ENCODE measurements around the gene PSMD14. TPM values are rescaled to one million over a fixed set of nuclear protein-coding genes. Genes with fewer than 3 reads are reported as not detected.

PSMD14 gene
- total RNA-seq, 1 donor from 2014 or later, result 36.0 TPM

DNA sequence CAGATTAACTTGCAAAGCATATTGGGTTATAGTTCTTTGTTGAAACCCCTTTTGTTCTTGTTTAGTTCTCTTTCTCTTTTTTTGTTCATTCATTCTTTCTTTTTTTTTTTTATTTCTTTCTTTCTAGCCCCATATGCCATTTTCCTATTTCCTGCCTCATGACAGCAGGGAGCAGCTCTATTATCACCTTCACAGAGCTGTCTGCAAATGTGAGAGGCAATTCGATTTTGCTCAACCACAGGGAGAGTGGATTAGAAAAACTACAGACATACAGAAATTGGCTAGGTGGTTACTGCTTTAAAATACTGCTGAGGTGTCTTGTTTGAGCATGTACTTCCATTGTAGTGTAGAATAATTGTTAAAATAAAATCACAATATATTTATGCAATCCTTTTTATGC lies 63.6 kb downstream of the PSMD14 start:
- H3K27me3 ChIP-seq (ENCODE audit: control insufficient read depth in 3 of 3, insufficient read depth in 3 of 3, low read length in 3 of 3), result no peaks in the 10 kb centered on the region
- H3K4me1 ChIP-seq (ENCODE audit: control insufficient read depth in 3 of 3, insufficient read depth in 3 of 3, low read length in 3 of 3), result no peaks in the 10 kb centered on the region
- H3K36me3 ChIP-seq (ENCODE audit: control insufficient read depth in 3 of 3, insufficient read depth in 3 of 3, low read length in 3 of 3), result peaks cover 3 to 9% (median 7%) of the 10 kb centered on the region in 3 donors
- no peaks in the 10 kb centered on the region for H3K9me3 ChIP-seq (ENCODE audit: control insufficient read depth in 3 of 3, low read length in 3 of 3)
- no peak overlapping the region for H3K9ac ChIP-seq (ENCODE audit: low read depth in 1 of 3, low read length in 3 of 3)
- H3K4me3 ChIP-seq (ENCODE audit: low read length in 3 of 3), result no peak overlapping the region
- H3K27ac ChIP-seq (ENCODE audit: low read depth, low read length), result no peak overlapping the region

DNA sequence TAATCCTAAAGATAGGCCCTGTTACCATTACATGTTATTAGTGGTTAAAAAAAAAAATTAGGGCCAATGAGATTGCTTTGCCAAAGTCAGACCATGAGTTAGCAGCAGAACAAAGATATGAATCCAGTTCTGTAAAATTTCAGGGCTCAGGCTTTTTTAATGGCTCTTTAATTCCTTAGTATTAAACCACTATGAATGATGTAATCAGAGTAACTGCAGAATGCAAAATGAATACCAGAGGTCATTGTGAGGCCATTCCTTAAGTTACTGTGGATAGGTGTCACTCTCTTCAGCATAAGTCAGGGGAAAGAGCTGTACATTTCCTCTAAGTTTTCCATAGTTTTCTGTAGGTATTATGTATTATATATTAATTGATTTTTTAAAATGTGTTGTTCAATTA lies 65.7 kb downstream of the PSMD14 start:
- Histone ChIP-seq H3K9ac (ENCODE audit: low read depth in 1 of 3, low read length in 3 of 3) (no peak overlapping the region), H3K27ac (ENCODE audit: low read depth, low read length) (no peak overlapping the region), H3K36me3 (ENCODE audit: control insufficient read depth in 3 of 3, insufficient read depth in 3 of 3, low read length in 3 of 3) (peaks cover 0 to 9% (median 7%) of the 10 kb centered on the region in 3 donors), H3K9me3 (ENCODE audit: control insufficient read depth in 3 of 3, low read length in 3 of 3) (no peaks in the 10 kb centered on the region), H3K27me3 (ENCODE audit: control insufficient read depth in 3 of 3, insufficient read depth in 3 of 3, low read length in 3 of 3) (no peaks in the 10 kb centered on the region), H3K4me3 (ENCODE audit: low read length in 3 of 3) (no peak overlapping the region), H3K4me1 (ENCODE audit: control insufficient read depth in 3 of 3, insufficient read depth in 3 of 3, low read length in 3 of 3) (no peaks in the 10 kb centered on the region)

- H3K27ac ChIP-seq (ENCODE audit: low read depth, low read length), result no peak overlapping the region
Observed at GRCh38 chr2:161374446-161374845, 66.2 kb downstream of the PSMD14 start.

GRCh38 chr2:161379740-161380139 lies 71.5 kb downstream of the PSMD14 start:
- no peak overlapping the region for H3K27ac ChIP-seq (ENCODE audit: low read depth, low read length)
- no peak overlapping the region for H3K4me3 ChIP-seq (ENCODE audit: low read length in 3 of 3)
- H3K9me3 ChIP-seq (ENCODE audit: control insufficient read depth in 3 of 3, low read length in 3 of 3), result no peaks in the 10 kb centered on the region
- no peak overlapping the region for H3K9ac ChIP-seq (ENCODE audit: low read depth in 1 of 3, low read length in 3 of 3)
- no peaks in the 10 kb centered on the region for H3K27me3 ChIP-seq (ENCODE audit: control insufficient read depth in 3 of 3, insufficient read depth in 3 of 3, low read length in 3 of 3)
- H3K36me3 ChIP-seq (ENCODE audit: control insufficient read depth in 3 of 3, insufficient read depth in 3 of 3, low read length in 3 of 3), result no peaks in the 10 kb centered on the region
- H3K4me1 ChIP-seq (ENCODE audit: control insufficient read depth in 3 of 3, insufficient read depth in 3 of 3, low read length in 3 of 3), result peaks cover 0 to 7% (median 0%) of the 10 kb centered on the region in 3 donors

More at GRCh38 chr2:161374446-161374845, 66.2 kb downstream of the PSMD14 start:
- Histone ChIP-seq H3K4me3 (ENCODE audit: low read length in 3 of 3) (no peak overlapping the region), H3K27me3 (ENCODE audit: control insufficient read depth in 3 of 3, insufficient read depth in 3 of 3, low read length in 3 of 3) (no peaks in the 10 kb centered on the region), H3K9me3 (ENCODE audit: control insufficient read depth in 3 of 3, low read length in 3 of 3) (no peaks in the 10 kb centered on the region), H3K9ac (ENCODE audit: low read depth in 1 of 3, low read length in 3 of 3) (no peak overlapping the region), H3K36me3 (ENCODE audit: control insufficient read depth in 3 of 3, insufficient read depth in 3 of 3, low read length in 3 of 3) (peaks cover 0 to 9% (median 7%) of the 10 kb centered on the region in 3 donors), H3K4me1 (ENCODE audit: control insufficient read depth in 3 of 3, insufficient read depth in 3 of 3, low read length in 3 of 3) (peaks cover 0 to under 1% (median 0%) of the 10 kb centered on the region in 3 donors)

GRCh38 chr2:161381546-161381945 lies 73.3 kb downstream of the PSMD14 start:
- Histone ChIP-seq H3K9ac (ENCODE audit: low read depth in 1 of 3, low read length in 3 of 3) (no peak overlapping the region), H3K4me3 (ENCODE audit: low read length in 3 of 3) (no peak overlapping the region), H3K9me3 (ENCODE audit: control insufficient read depth in 3 of 3, low read length in 3 of 3) (no peaks in the 10 kb centered on the region), H3K4me1 (ENCODE audit: control insufficient read depth in 3 of 3, insufficient read depth in 3 of 3, low read length in 3 of 3) (peaks cover 0 to 7% (median 0%) of the 10 kb centered on the region in 3 donors), H3K27me3 (ENCODE audit: control insufficient read depth in 3 of 3, insufficient read depth in 3 of 3, low read length in 3 of 3) (no peaks in the 10 kb centered on the region), H3K27ac (ENCODE audit: low read depth, low read length) (no peak overlapping the region), H3K36me3 (ENCODE audit: control insufficient read depth in 3 of 3, insufficient read depth in 3 of 3, low read length in 3 of 3) (no peaks in the 10 kb centered on the region)

DNA sequence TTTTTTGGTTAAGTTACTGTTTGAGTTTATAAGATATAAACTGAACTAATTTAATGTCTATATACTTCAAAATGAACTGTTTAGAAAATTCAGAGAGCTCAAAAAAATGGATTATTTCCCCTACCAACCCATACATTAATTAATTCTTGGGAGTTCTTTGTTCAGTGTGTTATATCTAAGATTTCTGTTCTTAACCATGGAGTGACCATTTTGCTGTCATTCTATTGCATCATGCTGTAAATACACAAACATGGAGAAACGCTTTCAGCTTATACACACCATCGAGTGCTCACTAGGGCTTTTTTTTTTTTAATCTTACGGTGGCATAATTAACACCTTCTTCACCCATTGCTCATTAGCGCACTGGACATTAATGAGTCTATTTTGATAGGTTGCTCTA lies 74.5 kb downstream of the PSMD14 start:
- Histone ChIP-seq H3K4me1 (ENCODE audit: control insufficient read depth in 3 of 3, insufficient read depth in 3 of 3, low read length in 3 of 3) (peaks cover 0 to 7% (median 0%) of the 10 kb centered on the region in 3 donors), H3K4me3 (ENCODE audit: low read length in 3 of 3) (no peak overlapping the region), H3K27ac (ENCODE audit: low read depth, low read length) (no peak overlapping the region), H3K27me3 (ENCODE audit: control insufficient read depth in 3 of 3, insufficient read depth in 3 of 3, low read length in 3 of 3) (no peaks in the 10 kb centered on the region), H3K9ac (ENCODE audit: low read depth in 1 of 3, low read length in 3 of 3) (no peak overlapping the region), H3K36me3 (ENCODE audit: control insufficient read depth in 3 of 3, insufficient read depth in 3 of 3, low read length in 3 of 3) (no peaks in the 10 kb centered on the region), H3K9me3 (ENCODE audit: control insufficient read depth in 3 of 3, low read length in 3 of 3) (no peaks in the 10 kb centered on the region)

DNA sequence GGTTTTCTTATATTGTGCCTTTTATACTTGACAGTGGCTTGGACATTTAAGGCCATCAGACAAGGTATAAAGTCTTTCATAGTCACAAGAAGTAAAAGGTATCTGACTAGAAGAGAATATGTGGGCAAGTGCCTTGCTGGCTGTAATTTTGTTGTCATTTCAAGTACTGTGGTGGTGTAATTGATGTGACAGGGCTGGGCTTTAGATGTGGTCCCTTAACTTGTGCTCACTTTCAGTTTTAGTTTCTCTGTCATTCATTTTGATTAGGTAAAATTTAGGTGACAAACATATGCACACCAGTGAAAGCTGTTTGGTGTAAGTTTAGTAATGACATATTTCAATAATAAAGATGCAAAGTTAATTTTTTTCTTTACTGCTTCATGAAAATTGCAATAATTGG lies 76.6 kb downstream of the PSMD14 start:
- Histone ChIP-seq H3K4me3 (ENCODE audit: low read length in 3 of 3) (no peak overlapping the region), H3K36me3 (ENCODE audit: control insufficient read depth in 3 of 3, insufficient read depth in 3 of 3, low read length in 3 of 3) (no peaks in the 10 kb centered on the region), H3K27me3 (ENCODE audit: control insufficient read depth in 3 of 3, insufficient read depth in 3 of 3, low read length in 3 of 3) (no peaks in the 10 kb centered on the region), H3K9me3 (ENCODE audit: control insufficient read depth in 3 of 3, low read length in 3 of 3) (no peaks in the 10 kb centered on the region), H3K9ac (ENCODE audit: low read depth in 1 of 3, low read length in 3 of 3) (no peak overlapping the region), H3K27ac (ENCODE audit: low read depth, low read length) (no peak overlapping the region), H3K4me1 (ENCODE audit: control insufficient read depth in 3 of 3, insufficient read depth in 3 of 3, low read length in 3 of 3) (peaks cover 0 to 2% (median 0%) of the 10 kb centered on the region in 3 donors)

DNA sequence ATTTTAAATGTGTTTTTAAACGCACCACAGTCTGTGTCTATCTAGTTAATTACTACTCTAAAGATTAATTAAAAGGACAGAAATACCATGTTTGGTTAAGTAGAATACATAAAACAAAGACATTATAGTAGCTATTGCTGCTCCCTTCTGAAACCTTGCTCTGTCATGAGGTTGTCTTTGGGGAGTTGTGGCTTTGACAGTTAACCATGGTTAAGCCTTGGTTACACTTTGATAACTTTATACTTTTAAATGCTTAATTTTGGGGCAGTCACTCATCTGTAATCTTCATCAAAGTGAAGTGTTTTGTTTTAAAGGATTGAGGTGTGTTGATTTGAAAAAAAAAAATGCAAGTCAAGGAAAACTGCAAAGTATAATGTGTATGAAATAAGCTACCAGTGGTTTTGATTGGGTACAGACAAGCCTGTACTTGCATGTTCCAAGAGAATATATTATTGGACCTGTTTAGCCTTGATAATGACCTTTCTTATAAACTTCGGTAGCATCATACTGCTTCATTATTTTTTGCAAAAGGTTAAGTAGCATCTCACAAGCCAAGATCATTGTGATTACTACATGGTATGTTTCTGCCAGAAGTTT lies 78.1 kb downstream of the PSMD14 start:
- no peaks in the 10 kb centered on the region for H3K9me3 ChIP-seq (ENCODE audit: control insufficient read depth in 3 of 3, low read length in 3 of 3)
- H3K27ac ChIP-seq (ENCODE audit: low read depth, low read length), result no peak overlapping the region
- H3K4me1 ChIP-seq (ENCODE audit: control insufficient read depth in 3 of 3, insufficient read depth in 3 of 3, low read length in 3 of 3), result no peaks in the 10 kb centered on the region
- H3K9ac ChIP-seq (ENCODE audit: low read depth in 1 of 3, low read length in 3 of 3), result no peak overlapping the region
- H3K36me3 ChIP-seq (ENCODE audit: control insufficient read depth in 3 of 3, insufficient read depth in 3 of 3, low read length in 3 of 3), result no peaks in the 10 kb centered on the region
- no peaks in the 10 kb centered on the region for H3K27me3 ChIP-seq (ENCODE audit: control insufficient read depth in 3 of 3, insufficient read depth in 3 of 3, low read length in 3 of 3)
- no peak overlapping the region for H3K4me3 ChIP-seq (ENCODE audit: low read length in 3 of 3)

DNA sequence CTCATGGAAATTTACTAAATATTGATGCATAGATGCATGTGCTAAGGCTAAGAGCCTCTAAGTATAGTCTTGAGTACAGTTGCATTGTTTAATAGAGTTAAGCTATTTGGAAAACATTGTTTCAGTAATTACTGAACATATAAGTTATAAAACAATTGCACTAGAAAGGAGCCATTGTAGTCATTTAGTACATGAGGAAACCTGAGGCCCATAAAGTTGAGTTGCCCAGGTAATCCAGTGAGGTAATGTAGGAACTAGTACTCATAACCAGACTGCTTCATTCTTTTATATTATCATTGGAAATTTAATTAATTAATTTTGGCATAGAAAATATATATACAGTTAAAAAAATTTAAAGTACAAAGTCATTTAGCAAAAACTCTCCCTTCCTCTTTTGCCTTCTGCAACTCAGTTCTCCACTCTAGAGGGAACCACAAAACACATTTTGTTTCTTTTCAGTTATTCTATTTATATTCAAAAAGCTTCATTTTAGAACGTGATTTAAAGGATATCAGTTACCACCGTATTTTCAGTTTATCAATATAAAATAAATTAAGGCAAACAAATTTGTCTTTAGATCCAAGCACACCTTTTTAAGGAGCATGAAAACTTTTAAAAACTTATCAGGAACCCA lies 80.0 kb downstream of the PSMD14 start:
- Histone ChIP-seq H3K27ac (ENCODE audit: low read depth, low read length) (no peak overlapping the region), H3K27me3 (ENCODE audit: control insufficient read depth in 3 of 3, insufficient read depth in 3 of 3, low read length in 3 of 3) (no peaks in the 10 kb centered on the region), H3K4me1 (ENCODE audit: control insufficient read depth in 3 of 3, insufficient read depth in 3 of 3, low read length in 3 of 3) (no peaks in the 10 kb centered on the region), H3K9ac (ENCODE audit: low read depth in 1 of 3, low read length in 3 of 3) (no peak overlapping the region), H3K4me3 (ENCODE audit: low read length in 3 of 3) (no peak overlapping the region), H3K36me3 (ENCODE audit: control insufficient read depth in 3 of 3, insufficient read depth in 3 of 3, low read length in 3 of 3) (peaks cover 0 to 3% (median 0%) of the 10 kb centered on the region in 3 donors), H3K9me3 (ENCODE audit: control insufficient read depth in 3 of 3, low read length in 3 of 3) (no peaks in the 10 kb centered on the region)

DNA sequence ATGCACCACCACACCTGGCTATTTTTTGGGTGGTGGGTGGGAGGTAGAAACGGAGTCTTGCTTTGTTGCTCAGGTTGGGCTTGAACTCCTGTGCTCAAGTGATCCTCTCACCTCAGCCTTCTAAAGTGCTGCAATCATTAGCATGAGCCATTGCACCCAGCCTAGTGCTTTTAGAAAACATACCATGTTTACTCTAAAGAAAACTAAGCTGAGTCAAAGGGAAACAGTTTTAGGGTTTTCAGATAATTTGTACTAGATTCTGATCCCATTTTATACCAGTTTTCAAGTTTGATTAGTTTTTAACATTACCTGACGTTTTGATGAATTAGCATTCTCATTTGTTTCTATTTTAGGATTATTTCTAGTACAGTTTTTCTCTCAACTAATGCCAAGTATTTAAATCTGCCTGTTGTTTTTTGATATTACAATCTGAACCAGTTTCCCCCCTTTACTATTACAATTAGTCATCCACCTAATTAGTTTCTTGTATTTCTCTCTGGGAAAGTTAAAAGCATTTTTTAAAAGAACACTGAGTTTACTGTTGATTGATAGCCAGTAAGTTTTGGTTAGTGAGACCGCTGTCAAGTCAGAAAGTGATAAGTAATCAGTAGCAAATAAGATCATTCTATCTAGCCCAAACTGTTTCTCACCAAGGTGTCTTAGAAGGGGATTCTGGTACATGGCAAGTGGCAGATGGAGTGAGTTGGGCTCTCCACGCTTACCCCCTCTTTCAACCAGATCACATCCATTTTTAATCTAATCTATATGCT lies 83.7 kb downstream of the PSMD14 start:
- Histone ChIP-seq H3K36me3 (ENCODE audit: control insufficient read depth in 3 of 3, insufficient read depth in 3 of 3, low read length in 3 of 3) (peaks cover 5 to 18% (median 13%) of the 10 kb centered on the region in 3 donors), H3K9ac (ENCODE audit: low read depth in 1 of 3, low read length in 3 of 3) (no peak overlapping the region), H3K4me1 (ENCODE audit: control insufficient read depth in 3 of 3, insufficient read depth in 3 of 3, low read length in 3 of 3) (no peaks in the 10 kb centered on the region), H3K9me3 (ENCODE audit: control insufficient read depth in 3 of 3, low read length in 3 of 3) (no peaks in the 10 kb centered on the region), H3K27me3 (ENCODE audit: control insufficient read depth in 3 of 3, insufficient read depth in 3 of 3, low read length in 3 of 3) (no peaks in the 10 kb centered on the region), H3K27ac (ENCODE audit: low read depth, low read length) (no peak overlapping the region), H3K4me3 (ENCODE audit: low read length in 3 of 3) (no peak overlapping the region)
